Gastrocnemius medialis (tissue), 4 donors: ENCODE results near the gene SEC62. TPM values are rescaled to one million over a fixed set of nuclear protein-coding genes. Genes with fewer than 3 reads are reported as not detected.
"Not testable (repeated sequence)": the region's sequence is repeated elsewhere in the genome, so short reads cannot be mapped to it uniquely, and the experiment has no call there.

ENCODE experiments used
- ATAC-seq, 2 donors: fragments of 150-250 bp; one replicate each; pipeline ENCODE4 v1.9.1; 2016
- DNase-seq, 2 donors: peaks; one replicate each; pipeline ENCODE4 v3.0.0-alpha.2; 2019
- H3K27ac ChIP-seq, 4 donors: fragments of 200-600 bp; sonication (generic); 1 replicate in 1 of 4; 2 replicates in 3 of 4; pipeline ENCODE4 v1.5.1; 2016 to 2018; ENCODE audit warnings: mild to moderate bottlenecking in 2 of 4, moderate library complexity in 1 of 4
- H3K27me3 ChIP-seq, 3 donors: fragments of 200-600 bp; sonication (generic) in 2 of 3; 1 replicate in 1 of 3; 2 replicates in 2 of 3; pipeline versions ENCODE4 v1.5.1 to v1.6.0; 2016 to 2019; ENCODE audit warnings: mild to moderate bottlenecking in 1 of 3, moderate library complexity in 1 of 3
- H3K36me3 ChIP-seq, 2 donors: fragments of 200-600 bp; sonication (generic) in 1 of 2; one replicate each; pipeline ENCODE4 v1.5.1; 2017 to 2018
- H3K4me1 ChIP-seq, 2 donors: fragments of 200-600 bp; sonication (generic) in 1 of 2; one replicate each; pipeline ENCODE4 v1.5.1; 2016 to 2017; ENCODE audit warnings: mild to moderate bottlenecking in 2 of 2
- H3K4me3 ChIP-seq, 4 donors: fragments of 200-600 bp; sonication (generic) in 3 of 4; 1 replicate in 1 of 4; 2 replicates in 3 of 4; pipeline ENCODE4 v1.5.1; 2016 to 2019; ENCODE audit warnings: mild to moderate bottlenecking in 2 of 4
- H3K9me3 ChIP-seq, 3 donors: fragments of 200-600 bp; sonication (generic) in 2 of 3; 1 replicate in 1 of 3; 2 replicates in 2 of 3; pipeline ENCODE4 v1.5.1; 2016 to 2019
- POLR2A ChIP-seq, 2 donors: fragments of 450-650 bp; IDR thresholded peaks; one replicate each; pipeline ENCODE4 v1.6.1; 2017; ENCODE audit warnings: antibody characterized with exemption in 2 of 2, mild to moderate bottlenecking in 2 of 2, moderate library complexity in 2 of 2
- in situ Hi-C, 4 donors: fragments of 200-750 bp; cut with MboI; loops; one replicate each; pipeline versions ENCODE4 v1.15.0 to v1.8.0; 2017; ENCODE audit warnings: low sequenced_read_pairs in 4 of 4
- intact Hi-C: fragments of 100-400 bp; cut with DNase I; formaldehyde crosslinking; loops from one replicate; pipeline ENCODE4 v1.15.1; 2023; ENCODE audit warnings: low total_unique reads
- total RNA-seq, 4 donors: library from RNA; depleted of rRNA; stranded (reverse); fragments of >200 nt; gene quantifications; one replicate each; pipeline versions ENCODE4 v1.1.0 to v1.2.3, GENCODE V29; 2016
- TF ChIP-seq, protein P1 (sequence below), 5 experiments: fragments of 450-650 bp in 3 of 5; fragments of 200-600 bp in 2 of 5; sonication (generic) in 2 of 5; IDR thresholded peaks in 4 of 5; conservative IDR thresholded peaks in 1 of 5; 1 replicate in 4 of 5; 2 replicates in 1 of 5; pipeline ENCODE4 v1.5.1; 2016 to 2019; ENCODE audit warnings: antibody characterized with exemption in 5 of 5, mild to moderate bottlenecking in 3 of 5, moderate library complexity in 3 of 5

The SEC62 gene
- total RNA-seq, 4 donors from 2014 or later, result 22.6 to 42.8 (median 30.4) TPM

GRCh38 chr3:170010498-170010897, 43.9 kb downstream of the SEC62 start:
- Histone ChIP-seq H3K4me1 (no peaks in the 10 kb centered on the region), H3K4me3 (no peak overlapping the region), H3K27ac (no peak overlapping the region), H3K27me3 (no peaks in the 10 kb centered on the region), H3K9me3 (no peaks in the 10 kb centered on the region), H3K36me3 (no peaks in the 10 kb centered on the region)
- intact Hi-C loops (no loop called here), in situ Hi-C loops (no loop called here)
- ATAC-seq (no peak), DNase-seq (no peak)
- no peak for TF ChIP-seq POLR2A (IDR thresholded peaks at IDR 0.05)
- TF ChIP-seq, protein P1, sequence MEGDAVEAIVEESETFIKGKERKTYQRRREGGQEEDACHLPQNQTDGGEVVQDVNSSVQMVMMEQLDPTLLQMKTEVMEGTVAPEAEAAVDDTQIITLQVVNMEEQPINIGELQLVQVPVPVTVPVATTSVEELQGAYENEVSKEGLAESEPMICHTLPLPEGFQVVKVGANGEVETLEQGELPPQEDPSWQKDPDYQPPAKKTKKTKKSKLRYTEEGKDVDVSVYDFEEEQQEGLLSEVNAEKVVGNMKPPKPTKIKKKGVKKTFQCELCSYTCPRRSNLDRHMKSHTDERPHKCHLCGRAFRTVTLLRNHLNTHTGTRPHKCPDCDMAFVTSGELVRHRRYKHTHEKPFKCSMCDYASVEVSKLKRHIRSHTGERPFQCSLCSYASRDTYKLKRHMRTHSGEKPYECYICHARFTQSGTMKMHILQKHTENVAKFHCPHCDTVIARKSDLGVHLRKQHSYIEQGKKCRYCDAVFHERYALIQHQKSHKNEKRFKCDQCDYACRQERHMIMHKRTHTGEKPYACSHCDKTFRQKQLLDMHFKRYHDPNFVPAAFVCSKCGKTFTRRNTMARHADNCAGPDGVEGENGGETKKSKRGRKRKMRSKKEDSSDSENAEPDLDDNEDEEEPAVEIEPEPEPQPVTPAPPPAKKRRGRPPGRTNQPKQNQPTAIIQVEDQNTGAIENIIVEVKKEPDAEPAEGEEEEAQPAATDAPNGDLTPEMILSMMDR (IDR thresholded peaks at IDR 0.05 in 4 of 5, conservative IDR thresholded peaks at IDR 0.05 in 1 of 5), result no peak

GRCh38 chr3:170012683-170013400, 46.2 kb downstream of the SEC62 start:
- no peak overlapping the region for H3K27ac ChIP-seq
- no peaks in the 10 kb centered on the region for H3K9me3 ChIP-seq
- H3K36me3 ChIP-seq, result no peaks in the 10 kb centered on the region
- intact Hi-C loops, result no loop called here
- no peak overlapping the region for H3K4me3 ChIP-seq
- TF ChIP-seq POLR2A (IDR thresholded peaks at IDR 0.05), result no peak
- TF ChIP-seq, protein P1 (IDR thresholded peaks at IDR 0.05 in 4 of 5, conservative IDR thresholded peaks at IDR 0.05 in 1 of 5), result no peak
- H3K27me3 ChIP-seq, result no peaks in the 10 kb centered on the region
- no peaks in the 10 kb centered on the region for H3K4me1 ChIP-seq
- DNase-seq (no peak), ATAC-seq (no peak)
- in situ Hi-C loops, result no loop called here

DNA sequence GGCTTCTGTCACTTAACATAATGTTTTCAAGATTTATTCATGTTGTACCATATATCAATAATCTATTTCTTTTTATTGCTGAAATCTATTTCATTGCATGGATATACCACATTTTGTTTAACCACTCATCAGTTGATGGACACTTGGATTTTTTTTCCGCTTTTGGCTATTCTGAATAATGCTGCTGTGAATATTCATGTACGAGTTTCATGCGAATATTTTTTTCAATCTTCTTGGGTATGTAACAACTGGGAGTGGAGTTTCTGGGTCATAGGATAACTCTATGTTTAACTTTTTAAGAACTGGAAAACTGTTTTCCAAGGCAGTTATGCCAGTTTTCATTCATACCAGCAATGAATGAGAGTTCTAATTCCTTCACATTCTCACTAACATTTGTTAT, 49.5 kb downstream of the SEC62 start:
- no peaks in the 10 kb centered on the region for H3K9me3 ChIP-seq
- no peak for ATAC-seq
- no peak overlapping the region for H3K27ac ChIP-seq
- no peak for DNase-seq
- no peaks in the 10 kb centered on the region for H3K27me3 ChIP-seq
- intact Hi-C loops (no loop called here), in situ Hi-C loops (no loop called here)
- no peak overlapping the region for H3K4me3 ChIP-seq
- H3K36me3 ChIP-seq, result no peaks in the 10 kb centered on the region
- TF ChIP-seq, protein P1 (IDR thresholded peaks at IDR 0.05 in 4 of 5, conservative IDR thresholded peaks at IDR 0.05 in 1 of 5), result no peak
- no peak for TF ChIP-seq POLR2A (IDR thresholded peaks at IDR 0.05)
- no peaks in the 10 kb centered on the region for H3K4me1 ChIP-seq

- in situ Hi-C loops, H3K27ac ChIP-seq, H3K4me3 ChIP-seq, DNase-seq, H3K9me3 ChIP-seq, intact Hi-C loops, H3K36me3 ChIP-seq, H3K27me3 ChIP-seq, H3K4me1 ChIP-seq, ATAC-seq: not testable (repeated sequence)
Observed at GRCh38 chr3:170019306-170019705, 52.7 kb downstream of the SEC62 start.

DNA sequence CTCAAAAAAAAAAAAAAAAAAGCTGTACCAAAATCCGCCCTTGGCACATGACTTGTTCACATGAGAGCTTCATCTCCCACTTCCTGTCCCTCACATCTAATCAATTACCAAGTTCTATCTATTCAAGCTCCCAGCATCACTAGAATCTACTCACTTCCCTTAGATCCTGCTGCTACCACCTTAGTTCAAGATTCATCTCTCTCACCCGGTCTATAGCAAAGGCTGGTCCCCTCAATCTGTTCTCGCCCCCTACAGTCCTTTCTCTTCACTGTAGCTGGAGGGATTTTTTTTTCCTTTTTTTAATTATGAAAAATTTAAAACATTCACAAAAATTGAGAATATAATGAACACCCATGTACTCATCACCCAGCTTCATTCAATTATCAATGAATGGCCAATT, 54.5 kb downstream of the SEC62 start:
- in situ Hi-C loops, result no loop called here
- Histone ChIP-seq H3K27ac (no peak overlapping the region), H3K4me1 (no peaks in the 10 kb centered on the region), H3K36me3 (no peaks in the 10 kb centered on the region), H3K4me3 (no peak overlapping the region), H3K9me3 (no peaks in the 10 kb centered on the region), H3K27me3 (no peaks in the 10 kb centered on the region)
- ATAC-seq (no peak), DNase-seq (no peak)
- intact Hi-C loops, result no loop called here
- no peak for TF ChIP-seq POLR2A (IDR thresholded peaks at IDR 0.05)
- TF ChIP-seq, protein P1 (IDR thresholded peaks at IDR 0.05 in 4 of 5, conservative IDR thresholded peaks at IDR 0.05 in 1 of 5), result no peak
